ENCODE results near the gene SMIM1. TPM values are rescaled to one million over a fixed set of nuclear protein-coding genes. Genes with fewer than 3 reads are reported as not detected.

SMIM1 gene
- total and polyA plus RNA-seq, 2 experiments from 2014 or later = 3.2 to 7.2 TPM

DNA sequence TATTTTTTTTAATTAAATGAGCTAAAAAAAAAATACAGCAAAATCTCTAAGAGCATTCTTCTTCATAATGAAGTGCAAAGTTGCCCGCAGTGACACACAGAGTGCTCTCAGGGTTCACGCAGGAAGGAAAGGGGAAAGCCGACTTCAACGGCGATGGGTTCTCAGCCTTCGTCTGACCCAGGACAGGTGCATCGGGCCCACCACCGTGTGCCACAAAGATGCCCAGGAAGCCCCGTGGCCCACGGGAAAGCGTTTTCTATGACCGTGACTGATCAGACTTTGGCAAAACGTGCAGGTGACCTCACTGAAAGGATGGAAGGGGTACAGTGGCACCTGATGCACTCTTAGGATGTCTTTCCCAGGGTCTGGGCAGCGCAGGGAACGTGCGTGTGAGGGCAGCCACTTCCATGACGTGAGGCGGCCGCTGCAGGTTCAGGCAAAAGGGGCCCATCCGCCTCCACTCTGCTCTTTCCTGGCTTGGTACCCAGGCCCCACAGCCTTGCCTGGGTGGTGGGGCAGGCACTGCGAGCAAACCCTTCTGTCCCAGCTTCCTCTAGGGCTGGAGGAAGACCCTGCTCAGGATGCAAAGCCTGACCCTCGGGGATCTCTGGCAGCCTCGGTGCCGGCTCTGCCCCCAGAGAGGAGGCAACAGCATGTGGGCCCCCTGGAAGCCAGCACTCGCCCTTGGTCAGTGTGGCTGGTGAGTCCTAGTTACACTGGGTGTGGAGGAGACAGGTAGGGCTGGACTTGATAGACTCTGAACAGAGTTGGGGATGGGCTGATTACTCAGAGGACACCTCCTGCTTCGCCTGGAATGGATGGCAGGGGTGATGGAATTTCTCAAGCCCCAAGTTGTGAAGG lies 15.4 kb downstream of the SMIM1 start:
- Histone ChIP-seq H3K4me1 (ENCODE audit: insufficient read depth) (peaks cover 21% of the 10 kb centered on the region), H3K9me2 (ENCODE audit: insufficient read depth) (no peaks in the 10 kb centered on the region), H3K27ac (ENCODE audit: low read depth) (peak overlapping the region; percentile 26; the same call in 1 of the 2 replicates), H3K79me2 (replicated peaks; ENCODE audit: insufficient read depth) (peaks cover 53% of the 10 kb centered on the region), H3K4me2 (no peak overlapping the region), H3K36me3 (ENCODE audit: insufficient read depth) (peaks cover 9% of the 10 kb centered on the region), H2AFZ (no peak overlapping the region), H3K27me3 (ENCODE audit: insufficient read depth) (no peaks in the 10 kb centered on the region), H4K20me1 (replicated peaks; ENCODE audit: insufficient read depth) (peaks cover under 1% of the 10 kb centered on the region; the same call in 1 of the 2 replicates), H3F3A (replicated peaks; ENCODE audit: low read depth) (peaks cover 5% of the 10 kb centered on the region; the same call in 1 of the 2 replicates), H3K4me3 (no peak overlapping the region)
- no peak overlapping the region for H3K4me3 Mint-ChIP-seq
- peaks cover 68% of the 10 kb centered on the region for H3K36me3 Mint-ChIP-seq (ENCODE audit: low read depth)
- no peak for TF ChIP-seq ZNF114 (CRISPR knock-in tag; IDR thresholded peaks at IDR 0.05)
- TF ChIP-seq, protein P1, sequence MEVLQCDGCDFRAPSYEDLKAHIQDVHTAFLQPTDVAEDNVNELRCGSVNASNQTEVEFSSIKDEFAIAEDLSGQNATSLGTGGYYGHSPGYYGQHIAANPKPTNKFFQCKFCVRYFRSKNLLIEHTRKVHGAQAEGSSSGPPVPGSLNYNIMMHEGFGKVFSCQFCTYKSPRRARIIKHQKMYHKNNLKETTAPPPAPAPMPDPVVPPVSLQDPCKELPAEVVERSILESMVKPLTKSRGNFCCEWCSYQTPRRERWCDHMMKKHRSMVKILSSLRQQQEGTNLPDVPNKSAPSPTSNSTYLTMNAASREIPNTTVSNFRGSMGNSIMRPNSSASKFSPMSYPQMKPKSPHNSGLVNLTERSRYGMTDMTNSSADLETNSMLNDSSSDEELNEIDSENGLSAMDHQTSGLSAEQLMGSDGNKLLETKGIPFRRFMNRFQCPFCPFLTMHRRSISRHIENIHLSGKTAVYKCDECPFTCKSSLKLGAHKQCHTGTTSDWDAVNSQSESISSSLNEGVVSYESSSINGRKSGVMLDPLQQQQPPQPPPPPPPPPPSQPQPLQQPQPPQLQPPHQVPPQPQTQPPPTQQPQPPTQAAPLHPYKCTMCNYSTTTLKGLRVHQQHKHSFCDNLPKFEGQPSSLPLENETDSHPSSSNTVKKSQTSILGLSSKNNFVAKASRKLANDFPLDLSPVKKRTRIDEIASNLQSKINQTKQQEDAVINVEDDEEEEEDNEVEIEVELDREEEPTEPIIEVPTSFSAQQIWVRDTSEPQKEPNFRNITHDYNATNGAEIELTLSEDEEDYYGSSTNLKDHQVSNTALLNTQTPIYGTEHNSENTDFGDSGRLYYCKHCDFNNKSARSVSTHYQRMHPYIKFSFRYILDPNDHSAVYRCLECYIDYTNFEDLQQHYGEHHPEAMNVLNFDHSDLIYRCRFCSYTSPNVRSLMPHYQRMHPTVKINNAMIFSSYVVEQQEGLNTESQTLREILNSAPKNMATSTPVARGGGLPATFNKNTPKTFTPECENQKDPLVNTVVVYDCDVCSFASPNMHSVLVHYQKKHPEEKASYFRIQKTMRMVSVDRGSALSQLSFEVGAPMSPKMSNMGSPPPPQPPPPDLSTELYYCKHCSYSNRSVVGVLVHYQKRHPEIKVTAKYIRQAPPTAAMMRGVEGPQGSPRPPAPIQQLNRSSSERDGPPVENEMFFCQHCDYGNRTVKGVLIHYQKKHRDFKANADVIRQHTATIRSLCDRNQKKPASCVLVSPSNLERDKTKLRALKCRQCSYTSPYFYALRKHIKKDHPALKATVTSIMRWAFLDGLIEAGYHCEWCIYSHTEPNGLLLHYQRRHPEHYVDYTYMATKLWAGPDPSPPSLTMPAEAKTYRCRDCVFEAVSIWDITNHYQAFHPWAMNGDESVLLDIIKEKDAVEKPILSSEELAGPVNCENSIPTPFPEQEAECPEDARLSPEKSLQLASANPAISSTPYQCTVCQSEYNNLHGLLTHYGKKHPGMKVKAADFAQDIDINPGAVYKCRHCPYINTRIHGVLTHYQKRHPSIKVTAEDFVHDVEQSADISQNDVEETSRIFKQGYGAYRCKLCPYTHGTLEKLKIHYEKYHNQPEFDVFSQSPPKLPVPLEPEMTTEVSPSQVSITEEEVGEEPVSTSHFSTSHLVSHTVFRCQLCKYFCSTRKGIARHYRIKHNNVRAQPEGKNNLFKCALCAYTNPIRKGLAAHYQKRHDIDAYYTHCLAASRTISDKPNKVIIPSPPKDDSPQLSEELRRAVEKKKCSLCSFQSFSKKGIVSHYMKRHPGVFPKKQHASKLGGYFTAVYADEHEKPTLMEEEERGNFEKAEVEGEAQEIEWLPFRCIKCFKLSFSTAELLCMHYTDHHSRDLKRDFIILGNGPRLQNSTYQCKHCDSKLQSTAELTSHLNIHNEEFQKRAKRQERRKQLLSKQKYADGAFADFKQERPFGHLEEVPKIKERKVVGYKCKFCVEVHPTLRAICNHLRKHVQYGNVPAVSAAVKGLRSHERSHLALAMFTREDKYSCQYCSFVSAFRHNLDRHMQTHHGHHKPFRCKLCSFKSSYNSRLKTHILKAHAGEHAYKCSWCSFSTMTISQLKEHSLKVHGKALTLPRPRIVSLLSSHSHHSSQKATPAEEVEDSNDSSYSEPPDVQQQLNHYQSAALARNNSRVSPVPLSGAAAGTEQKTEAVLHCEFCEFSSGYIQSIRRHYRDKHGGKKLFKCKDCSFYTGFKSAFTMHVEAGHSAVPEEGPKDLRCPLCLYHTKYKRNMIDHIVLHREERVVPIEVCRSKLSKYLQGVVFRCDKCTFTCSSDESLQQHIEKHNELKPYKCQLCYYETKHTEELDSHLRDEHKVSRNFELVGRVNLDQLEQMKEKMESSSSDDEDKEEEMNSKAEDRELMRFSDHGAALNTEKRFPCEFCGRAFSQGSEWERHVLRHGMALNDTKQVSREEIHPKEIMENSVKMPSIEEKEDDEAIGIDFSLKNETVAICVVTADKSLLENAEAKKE (CRISPR knock-in tag; IDR thresholded peaks at IDR 0.05) = no peak
- TF ChIP-seq EZH2 (IDR thresholded peaks at IDR 0.05; ENCODE audit: low read depth, unreplicated experiment) = no peak
- TF ChIP-seq, protein P2, sequence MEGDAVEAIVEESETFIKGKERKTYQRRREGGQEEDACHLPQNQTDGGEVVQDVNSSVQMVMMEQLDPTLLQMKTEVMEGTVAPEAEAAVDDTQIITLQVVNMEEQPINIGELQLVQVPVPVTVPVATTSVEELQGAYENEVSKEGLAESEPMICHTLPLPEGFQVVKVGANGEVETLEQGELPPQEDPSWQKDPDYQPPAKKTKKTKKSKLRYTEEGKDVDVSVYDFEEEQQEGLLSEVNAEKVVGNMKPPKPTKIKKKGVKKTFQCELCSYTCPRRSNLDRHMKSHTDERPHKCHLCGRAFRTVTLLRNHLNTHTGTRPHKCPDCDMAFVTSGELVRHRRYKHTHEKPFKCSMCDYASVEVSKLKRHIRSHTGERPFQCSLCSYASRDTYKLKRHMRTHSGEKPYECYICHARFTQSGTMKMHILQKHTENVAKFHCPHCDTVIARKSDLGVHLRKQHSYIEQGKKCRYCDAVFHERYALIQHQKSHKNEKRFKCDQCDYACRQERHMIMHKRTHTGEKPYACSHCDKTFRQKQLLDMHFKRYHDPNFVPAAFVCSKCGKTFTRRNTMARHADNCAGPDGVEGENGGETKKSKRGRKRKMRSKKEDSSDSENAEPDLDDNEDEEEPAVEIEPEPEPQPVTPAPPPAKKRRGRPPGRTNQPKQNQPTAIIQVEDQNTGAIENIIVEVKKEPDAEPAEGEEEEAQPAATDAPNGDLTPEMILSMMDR (conservative IDR thresholded peaks at IDR 0.05; ENCODE audit: low read depth in 2 of 2) = no peak
- DNase-seq (ENCODE audit: low spot score) (no peak), ATAC-seq (no peak)
- H3K4me1 Mint-ChIP-seq = peaks cover 37% of the 10 kb centered on the region
- H3K9me3 Mint-ChIP-seq = no peaks in the 10 kb centered on the region
- peaks cover 19% of the 10 kb centered on the region for H3K27me3 Mint-ChIP-seq (ENCODE audit: insufficient read depth, low read depth, poor library complexity)
- H3K27ac Mint-ChIP-seq = peak overlapping the region; percentile 66

Data from GM23338 (cell line).